Glutamatergic neuron (in vitro differentiated cells): Measurements from ENCODE around the gene TBC1D9B. TPM values are rescaled to one million over a fixed set of nuclear protein-coding genes. Genes with fewer than 3 reads are reported as not detected.

ENCODE experiments used
- DNase-seq: peaks from one replicate; pipeline ENCODE4 v3.0.0; 2022
- H3K27ac Mint-ChIP-seq: one replicate; pipeline ENCODE4 v1.8.0; 2020; ENCODE audit warnings: mild to moderate bottlenecking, mixed read lengths, inconsistent platforms; ENCODE audit not compliant: unreplicated experiment
- H3K27me3 Mint-ChIP-seq: one replicate; pipeline ENCODE4 v1.8.0; 2020; ENCODE audit warnings: mild to moderate bottlenecking, moderate library complexity, mixed read lengths, inconsistent platforms; ENCODE audit not compliant: unreplicated experiment
- H3K36me3 Mint-ChIP-seq: one replicate; pipeline ENCODE4 v1.8.0; 2020; ENCODE audit warnings: mild to moderate bottlenecking, mixed read lengths, inconsistent platforms; ENCODE audit not compliant: unreplicated experiment
- H3K4me1 Mint-ChIP-seq: one replicate; pipeline ENCODE4 v1.8.0; 2020; ENCODE audit warnings: mild to moderate bottlenecking, low read depth, mixed read lengths, inconsistent platforms; ENCODE audit not compliant: unreplicated experiment
- H3K4me3 Mint-ChIP-seq: one replicate; pipeline ENCODE4 v1.8.0; 2020; ENCODE audit warnings: mild to moderate bottlenecking, mixed read lengths, inconsistent platforms; ENCODE audit not compliant: unreplicated experiment
- H3K9me3 Mint-ChIP-seq: one replicate; pipeline ENCODE4 v1.8.0; 2020; ENCODE audit warnings: mild to moderate bottlenecking, moderate library complexity, mixed read lengths, inconsistent platforms; ENCODE audit not compliant: unreplicated experiment
- CTCF ChIP-seq: fragments of 200-600 bp; sonication (generic); IDR thresholded peaks from one replicate; pipeline ENCODE4 v1.5.0; 2021; ENCODE audit not compliant: partially characterized antibody, unreplicated experiment
- total RNA-seq: library from RNA; stranded (reverse); fragmentation: NEBNext Ultra II Directional; extraction: Animal tissue kit (Norgen Biotek cat#: 25700); gene quantifications from one replicate; pipeline ENCODE4 v1.2.1, GENCODE V29; 2021; ENCODE audit not compliant: unreplicated experiment

The TBC1D9B gene
- total RNA-seq, 1 donor from 2014 or later = 81.8 TPM

DNA sequence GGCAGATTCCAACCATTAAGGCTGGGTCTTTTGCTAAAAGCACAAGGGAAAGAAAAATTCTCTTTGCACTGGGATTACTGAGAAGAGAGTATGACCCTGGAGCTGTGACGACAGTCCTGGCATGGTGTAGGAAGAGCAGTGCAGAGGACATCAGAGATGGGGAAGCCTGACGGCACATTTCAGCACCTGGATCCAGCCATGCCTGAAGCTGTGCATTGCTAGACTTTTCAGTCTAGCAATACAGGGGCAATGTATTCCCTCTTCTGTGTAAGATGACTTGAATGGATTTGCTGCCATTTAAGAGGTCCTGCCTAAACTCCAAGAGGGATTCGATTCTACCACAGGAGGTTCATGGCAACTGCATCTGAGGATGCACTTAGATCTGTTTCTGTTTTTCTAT lies 36.7 kb downstream of the TBC1D9B start:
- Mint-ChIP-seq H3K27ac (peak overlapping the region; percentile 84), H3K4me3 (no peak overlapping the region), H3K9me3 (peaks cover 11% of the 10 kb centered on the region), H3K36me3 (no peaks in the 10 kb centered on the region), H3K4me1 (peaks cover 7% of the 10 kb centered on the region), H3K27me3 (peaks cover 5% of the 10 kb centered on the region)
- no peak for DNase-seq
- no peak for TF ChIP-seq CTCF

DNA sequence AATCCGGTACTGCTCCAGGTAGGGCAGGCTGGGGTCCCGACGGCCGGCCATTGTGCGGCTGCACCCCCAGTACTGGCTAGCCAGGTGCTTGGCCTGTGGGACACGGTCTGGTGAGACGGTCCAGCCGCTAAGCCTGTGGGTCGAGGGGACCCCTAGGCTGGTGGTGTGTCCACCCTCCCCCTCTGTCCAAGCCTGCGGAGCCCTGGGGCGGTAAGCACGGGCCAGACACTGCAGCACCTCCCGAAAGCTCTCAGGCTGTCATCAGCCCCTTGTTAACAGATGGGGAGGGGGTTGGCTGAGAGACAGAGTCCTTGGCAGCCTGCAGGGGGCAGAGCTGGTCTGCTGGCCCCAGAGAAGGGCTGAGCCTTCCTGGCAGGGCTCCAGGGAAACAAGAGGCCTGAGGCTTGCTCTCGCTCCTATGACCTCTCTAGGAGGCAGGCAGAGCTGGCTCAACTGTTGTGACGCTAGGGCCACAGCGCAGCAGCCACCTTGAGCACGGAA lies 37.2 kb downstream of the TBC1D9B start:
- Mint-ChIP-seq H3K27me3 (peaks cover 5% of the 10 kb centered on the region), H3K27ac (peak overlapping the region; percentile 84), H3K4me1 (peaks cover 7% of the 10 kb centered on the region), H3K4me3 (no peak overlapping the region), H3K36me3 (no peaks in the 10 kb centered on the region), H3K9me3 (peaks cover 11% of the 10 kb centered on the region)
- TF ChIP-seq CTCF = peak; percentile 47
- peak; percentile 77 for DNase-seq

DNA sequence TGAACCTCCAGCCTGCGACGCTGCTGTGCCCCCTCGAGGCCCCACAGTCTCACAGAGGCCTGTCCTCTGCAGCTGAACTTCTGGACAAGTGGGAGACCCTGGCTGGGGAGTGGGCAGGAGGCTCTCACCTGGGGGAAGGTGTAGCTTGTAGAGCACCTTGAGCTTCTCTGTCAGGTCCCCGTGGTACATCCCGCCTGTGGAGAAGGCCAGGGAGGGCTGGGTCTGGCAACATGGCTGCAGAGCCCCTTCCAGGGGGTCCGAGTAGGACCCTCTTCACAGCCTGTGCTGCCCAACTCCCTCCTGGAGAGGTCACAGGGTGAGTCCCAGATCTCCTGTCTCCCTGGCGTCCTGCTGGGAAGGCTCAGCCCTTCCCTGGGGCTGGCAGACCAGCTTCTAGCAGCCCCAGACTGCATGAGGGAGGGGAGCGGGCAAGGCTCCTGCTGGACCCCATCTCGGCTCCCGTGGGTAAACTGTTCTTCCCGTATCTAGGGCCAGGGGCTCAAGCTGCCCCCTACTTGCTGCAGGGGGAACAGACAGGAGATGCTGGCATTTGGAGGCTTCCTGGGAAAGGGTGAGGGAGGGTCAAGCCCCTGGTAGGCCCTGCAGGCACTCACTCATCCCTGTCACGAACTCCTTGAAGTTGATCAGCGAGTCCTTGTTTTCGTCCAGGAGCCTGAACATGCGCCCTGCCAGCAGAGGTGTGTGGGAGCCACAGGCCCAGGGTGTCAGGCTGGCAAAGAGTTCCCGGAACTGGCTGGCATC lies 37.9 kb downstream of the TBC1D9B start:
- Mint-ChIP-seq H3K27ac (no peak overlapping the region), H3K4me1 (peaks cover 7% of the 10 kb centered on the region), H3K27me3 (peaks cover 5% of the 10 kb centered on the region), H3K9me3 (peaks cover 11% of the 10 kb centered on the region), H3K4me3 (no peak overlapping the region), H3K36me3 (no peaks in the 10 kb centered on the region)
- DNase-seq = no peak
- no peak for TF ChIP-seq CTCF

DNA sequence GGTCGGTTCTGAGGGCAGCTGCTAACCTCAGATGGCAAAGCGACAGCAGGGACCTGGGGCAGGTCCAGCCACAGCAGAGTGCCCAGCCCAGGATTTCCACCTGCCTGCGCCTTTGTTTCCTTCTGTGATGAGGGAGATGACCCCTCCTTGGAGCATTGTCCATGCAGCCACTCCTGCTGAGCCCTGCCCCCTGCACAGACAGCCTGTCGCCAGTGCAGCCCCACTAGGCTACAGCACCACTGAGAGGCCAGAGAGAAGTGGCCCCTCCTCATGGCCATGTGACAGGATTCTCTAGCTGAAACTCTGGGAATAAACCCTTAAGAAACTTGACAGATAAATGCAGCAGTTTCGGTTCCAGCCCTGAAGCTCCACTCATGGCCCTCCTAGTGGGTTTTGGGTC lies 38.6 kb downstream of the TBC1D9B start:
- no peak overlapping the region for H3K27ac Mint-ChIP-seq
- peaks cover 11% of the 10 kb centered on the region for H3K9me3 Mint-ChIP-seq
- H3K4me3 Mint-ChIP-seq = no peak overlapping the region
- no peaks in the 10 kb centered on the region for H3K36me3 Mint-ChIP-seq
- peaks cover 5% of the 10 kb centered on the region for H3K27me3 Mint-ChIP-seq
- no peak for DNase-seq
- peaks cover 7% of the 10 kb centered on the region for H3K4me1 Mint-ChIP-seq
- no peak for TF ChIP-seq CTCF

- peaks cover 5% of the 10 kb centered on the region for H3K27me3 Mint-ChIP-seq
- no peak for TF ChIP-seq CTCF
- no peak for DNase-seq
- H3K36me3 Mint-ChIP-seq = no peaks in the 10 kb centered on the region
- H3K9me3 Mint-ChIP-seq = peaks cover 11% of the 10 kb centered on the region
- H3K27ac Mint-ChIP-seq = no peak overlapping the region
- H3K4me3 Mint-ChIP-seq = no peak overlapping the region
- peaks cover 7% of the 10 kb centered on the region for H3K4me1 Mint-ChIP-seq
These were observed 39.2 kb downstream of the TBC1D9B start for GRCh38 chr5:179868541-179868940.
